ENCODE data around the gene SF3B2. TPM values are rescaled to one million over a fixed set of nuclear protein-coding genes. Genes with fewer than 3 reads are reported as not detected.

Gene SF3B2
- total RNA-seq, 1 experiment from 2014 or later, result 237 TPM

- no peak overlapping the region for H3K4me2 ChIP-seq (ENCODE audit: insufficient read depth, insufficient read length, low read length)
- no peak overlapping the region for H2BK12ac ChIP-seq (ENCODE audit: insufficient read length, low read depth, low read length)
- no peaks in the 10 kb centered on the region for H3K27me3 ChIP-seq (ENCODE audit: insufficient read depth, low read length)
- H2BK15ac ChIP-seq (ENCODE audit: low read depth, low read length), result no peak overlapping the region
- H3K9ac ChIP-seq (ENCODE audit: extremely low read depth, insufficient read length, low read length), result no peak overlapping the region
- H2AK5ac ChIP-seq (ENCODE audit: insufficient read length, low read length), result no peak overlapping the region
- no peak overlapping the region for H2AFZ ChIP-seq (ENCODE audit: low read length)
- no peaks in the 10 kb centered on the region for H3K9me3 ChIP-seq (ENCODE audit: control insufficient read depth, low read depth, low read length)
- no peak for DNase-seq
- H4K91ac ChIP-seq (ENCODE audit: insufficient read length, low read depth, low read length), result no peak overlapping the region
- H3K14ac ChIP-seq (ENCODE audit: insufficient read depth, low read length), result no peak overlapping the region
- TF ChIP-seq CTCF (conservative IDR thresholded peaks at IDR 0.05), result no peak
- Mint-ChIP-seq H3K27ac (no peak overlapping the region), H3K4me1 (peaks cover 20 to 23% of the 10 kb centered on the region in 2 experiments), H3K27me3 (ENCODE audit: low read depth) (no peaks in the 10 kb centered on the region), H3K36me3 (ENCODE audit: insufficient read depth in 1 of 3, low read depth in 3 of 3) (peaks cover 53 to 73% (median 70%) of the 10 kb centered on the region in 3 experiments), H3K4me3 (no peak overlapping the region), H3K9me3 (no peaks in the 10 kb centered on the region)
- H3K79me1 ChIP-seq (ENCODE audit: insufficient read depth, low read depth, low read length, poor library complexity, severe bottlenecking), result no peaks in the 10 kb centered on the region
- no peak overlapping the region for H3K27ac ChIP-seq (ENCODE audit: insufficient read length, low read depth, low read length)
- H3K4ac ChIP-seq (ENCODE audit: low read depth, low read length), result no peak overlapping the region
- no peak overlapping the region for H3T11ph ChIP-seq (ENCODE audit: low read length)
- H3K18ac ChIP-seq (ENCODE audit: insufficient read length, low read depth, low read length), result no peak overlapping the region
- peaks cover 4% of the 10 kb centered on the region for H3K23me2 ChIP-seq (ENCODE audit: insufficient read length, low read depth, low read length, poor library complexity, severe bottlenecking)
- no peaks in the 10 kb centered on the region for H3K4me1 ChIP-seq (ENCODE audit: insufficient read depth, low read length)
- H4K20me1 ChIP-seq (ENCODE audit: control insufficient read depth, insufficient read depth, insufficient read length), result no peaks in the 10 kb centered on the region
- H4K8ac ChIP-seq (replicated peaks; ENCODE audit: insufficient read length, low read depth, low read length), result no peak overlapping the region
- no peak overlapping the region for H2BK120ac ChIP-seq (ENCODE audit: low read depth, low read length, poor library complexity, severe bottlenecking)
- H3K56ac ChIP-seq (ENCODE audit: insufficient read length, low read depth, low read length), result no peak overlapping the region
- H2BK5ac ChIP-seq (ENCODE audit: insufficient read length, low read length), result no peak overlapping the region
- no peak overlapping the region for H3K23ac ChIP-seq (ENCODE audit: insufficient read length, low read depth, low read length)
- no peak overlapping the region for H2BK20ac ChIP-seq (ENCODE audit: low read depth, low read length, poor library complexity, severe bottlenecking)
- no peak overlapping the region for H4K5ac ChIP-seq (ENCODE audit: insufficient read length, low read depth, low read length)
- no CpG with 5 or more reads among the region's 3 CpGs for WGBS (ENCODE audit: extremely low coverage, insufficient read length, low lambda C conversion rate)
- no peaks in the 10 kb centered on the region for H3K79me2 ChIP-seq (ENCODE audit: insufficient read depth, low read length)
Measured at GRCh38 chr11:66066751-66067150, 14.6 kb downstream of the SF3B2 start.
